Dendritic cell treated with granulocyte-macrophage colony-stimulating factor and Interleukin-4, amounts not matched to agents 40 ng/mL and 50 ng/mL, for 4 days (primary cell): ENCODE measurements around the gene XYLT1.

Source experiments
- H3K27ac Mint-ChIP-seq: one replicate; pipeline ENCODE4 v1.8.0; 2022; ENCODE audit warnings: mild to moderate bottlenecking, mixed read lengths
- H3K27me3 Mint-ChIP-seq: one replicate; pipeline ENCODE4 v1.8.0; 2022; ENCODE audit warnings: mild to moderate bottlenecking, mixed read lengths
- H3K36me3 Mint-ChIP-seq: one replicate; pipeline ENCODE4 v1.8.0; 2022; ENCODE audit warnings: low read depth, mixed read lengths
- H3K4me1 Mint-ChIP-seq: one replicate; pipeline ENCODE4 v1.8.0; 2022; ENCODE audit warnings: low read depth, mixed read lengths
- H3K4me3 Mint-ChIP-seq: one replicate; pipeline ENCODE4 v1.8.0; 2022; ENCODE audit warnings: mild to moderate bottlenecking, moderate library complexity, mixed read lengths
- H3K9me3 Mint-ChIP-seq: one replicate; pipeline ENCODE4 v1.8.0; 2022; ENCODE audit warnings: mixed read lengths
- intact Hi-C: fragments of 100-400 bp; cut with micrococcal nuclease; formaldehyde crosslinking; loops from one replicate; pipeline ENCODE4 v1.15.0; 2022

XYLT1 gene

DNA sequence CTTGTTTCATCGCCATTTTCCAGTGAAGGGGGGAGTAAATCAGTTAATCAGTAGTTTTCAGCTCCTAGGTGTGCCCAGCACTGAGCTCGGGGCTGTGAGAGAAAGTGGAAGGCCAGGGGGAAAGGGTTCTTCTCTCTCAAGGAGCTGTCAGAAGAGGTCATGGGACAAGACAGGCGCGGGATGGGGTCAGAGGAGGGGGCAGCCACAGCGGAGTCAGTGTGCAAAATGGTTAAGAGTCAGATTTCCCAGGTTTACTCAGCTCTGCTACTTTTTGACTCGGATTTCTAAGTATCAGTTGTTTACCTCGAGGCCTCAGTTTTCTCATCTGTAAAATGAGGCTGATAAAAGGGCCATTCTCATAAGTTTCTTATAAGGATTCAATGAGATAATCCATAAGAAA, 4.3 kb upstream of the XYLT1 start:
- intact Hi-C loops = no loop called here
- no peaks in the 10 kb centered on the region for H3K9me3 Mint-ChIP-seq
- no peak overlapping the region for H3K4me3 Mint-ChIP-seq

DNA sequence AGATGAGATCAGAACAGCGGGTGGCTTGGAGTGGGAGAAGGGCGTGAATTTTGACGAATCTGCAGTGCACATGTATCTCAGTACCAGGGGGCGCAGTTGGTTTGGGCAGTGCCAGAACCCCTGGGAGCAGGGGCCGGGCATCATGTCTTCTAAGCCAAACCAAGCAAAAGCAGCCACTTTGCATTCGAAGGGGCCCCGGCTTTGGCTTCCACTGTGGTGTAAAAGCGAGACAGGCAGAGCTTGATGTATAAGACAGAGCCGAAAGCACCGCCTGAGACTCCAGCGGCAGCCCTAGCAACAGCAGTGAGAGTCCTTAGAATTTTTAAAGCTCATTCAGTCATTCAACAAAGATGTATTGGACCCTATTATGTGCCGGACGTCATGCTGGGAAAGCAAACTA, 3.8 kb upstream of the XYLT1 start:
- peaks cover 4% of the 10 kb centered on the region for H3K36me3 Mint-ChIP-seq

More for the DNA sequence above, 4.3 kb upstream of the XYLT1 start:
- peaks cover 30% of the 10 kb centered on the region for H3K4me1 Mint-ChIP-seq
- no peaks in the 10 kb centered on the region for H3K36me3 Mint-ChIP-seq
- H3K27me3 Mint-ChIP-seq = peaks cover 39% of the 10 kb centered on the region
- no peak overlapping the region for H3K27ac Mint-ChIP-seq

DNA sequence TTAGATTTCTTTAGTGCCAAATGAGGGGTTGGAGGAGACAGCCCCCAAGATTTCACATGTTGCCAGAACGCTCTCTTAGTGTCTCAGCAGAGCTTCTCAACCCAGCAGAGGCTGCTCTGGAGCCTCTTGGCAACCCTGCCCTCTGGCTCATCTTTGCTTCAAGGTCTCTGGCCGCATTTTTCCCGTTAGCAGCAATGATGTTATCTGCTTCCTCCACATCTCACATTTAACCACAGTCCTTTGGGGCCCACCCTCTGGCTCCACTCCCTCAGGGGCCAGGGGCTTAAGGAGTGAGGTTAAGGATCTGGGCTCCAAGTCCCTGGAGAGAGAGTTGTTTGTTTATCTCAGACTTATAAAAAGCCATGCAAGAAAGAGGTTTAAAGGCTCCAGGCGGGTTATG, 3.3 kb upstream of the XYLT1 start:
- Mint-ChIP-seq H3K4me3 (no peak overlapping the region), H3K4me1 (peaks cover 39% of the 10 kb centered on the region), H3K27ac (no peak overlapping the region), H3K9me3 (no peaks in the 10 kb centered on the region), H3K36me3 (peaks cover 8% of the 10 kb centered on the region), H3K27me3 (peaks cover 43% of the 10 kb centered on the region)
- intact Hi-C loops = no loop called here

More for the DNA sequence above, 3.8 kb upstream of the XYLT1 start:
- intact Hi-C loops = no loop called here
- Mint-ChIP-seq H3K4me1 (peaks cover 33% of the 10 kb centered on the region), H3K27ac (no peak overlapping the region), H3K27me3 (peaks cover 41% of the 10 kb centered on the region), H3K9me3 (no peaks in the 10 kb centered on the region), H3K4me3 (peak overlapping the region; percentile 39)

DNA sequence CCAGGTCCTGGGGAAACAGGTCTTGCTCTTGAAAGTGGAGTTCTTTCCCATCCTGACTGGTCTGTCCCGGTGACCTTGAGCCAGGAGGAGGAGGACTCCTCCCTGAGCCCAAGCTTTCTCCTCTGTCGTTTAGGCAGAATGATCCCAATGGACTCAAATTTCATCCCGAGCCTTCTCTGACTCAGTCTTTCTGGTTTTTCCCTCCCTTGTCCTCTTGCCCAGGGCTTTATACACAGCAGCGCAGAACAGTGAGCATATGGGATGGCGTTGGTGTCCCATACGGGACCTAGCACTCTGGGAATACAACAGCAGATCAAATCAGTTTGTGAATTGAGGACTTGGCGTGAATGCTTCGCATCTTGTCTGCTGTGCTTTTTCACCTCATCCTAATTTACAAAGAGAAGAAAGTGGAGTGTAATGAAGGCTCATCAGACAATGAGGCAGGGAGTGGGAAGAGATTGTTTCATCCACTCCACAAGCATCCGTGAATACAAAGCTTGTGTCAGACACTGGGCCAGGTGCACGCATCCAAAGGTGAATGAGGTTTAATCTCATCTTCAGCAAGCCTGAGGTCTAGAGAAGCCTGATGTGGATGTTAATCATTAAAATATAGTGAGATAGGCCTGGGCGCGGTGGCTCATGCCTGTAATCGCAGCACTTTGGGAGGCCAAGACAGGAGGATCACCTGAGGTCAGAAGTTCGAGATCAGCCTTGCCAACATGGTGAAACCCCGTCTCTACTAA, 1.1 kb upstream of the XYLT1 start:
- Mint-ChIP-seq H3K4me3 (no peak overlapping the region), H3K27me3 (peaks cover 41% of the 10 kb centered on the region), H3K27ac (peak overlapping the region; percentile 66), H3K4me1 (peaks cover 56% of the 10 kb centered on the region), H3K36me3 (peaks cover 8% of the 10 kb centered on the region), H3K9me3 (no peaks in the 10 kb centered on the region)
- intact Hi-C loops = no loop called here

DNA sequence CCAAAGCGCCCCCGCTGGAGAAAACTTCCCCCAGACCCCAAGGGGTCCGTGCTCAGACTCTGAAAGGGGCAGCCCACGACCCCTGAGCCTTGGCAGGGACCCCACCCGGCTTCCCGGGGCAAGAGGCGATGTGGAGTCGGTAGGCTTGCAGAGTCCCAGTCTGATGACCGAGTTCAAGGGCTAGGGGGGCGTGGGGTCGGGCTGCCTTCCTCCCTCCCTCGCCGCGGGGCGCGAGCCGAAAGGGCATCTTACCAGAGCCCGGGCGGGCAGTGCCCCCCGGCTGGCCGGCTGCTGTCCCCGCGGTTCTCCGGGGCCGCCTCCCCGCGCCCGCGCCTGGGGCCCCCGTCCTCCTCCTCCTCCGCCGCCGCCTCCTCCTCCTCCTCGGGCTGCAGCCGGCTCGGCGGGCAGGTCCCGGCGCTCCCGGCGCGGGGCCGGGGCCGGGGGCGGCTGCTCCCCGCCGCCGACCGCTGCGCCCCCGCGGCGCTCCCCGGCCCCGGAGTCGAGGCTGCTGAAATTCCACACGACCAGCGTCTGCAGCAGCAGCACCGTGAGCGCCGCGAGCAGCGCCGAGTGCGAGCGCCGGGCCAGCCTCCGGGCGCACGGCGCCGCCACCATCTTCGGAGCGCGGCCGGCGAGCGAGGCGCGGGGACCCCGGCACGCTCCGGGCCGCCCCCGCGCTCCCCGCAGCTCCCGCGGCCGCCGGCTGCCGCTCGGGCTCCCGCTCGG, 415 bp downstream of the XYLT1 start:
- H3K4me1 Mint-ChIP-seq = peaks cover 62% of the 10 kb centered on the region
- H3K9me3 Mint-ChIP-seq = no peaks in the 10 kb centered on the region
- intact Hi-C loops = no loop called here
- H3K27me3 Mint-ChIP-seq = peaks cover 31% of the 10 kb centered on the region
- H3K36me3 Mint-ChIP-seq = peaks cover 8% of the 10 kb centered on the region
- H3K4me3 Mint-ChIP-seq = peak overlapping the region; percentile 80
- peak overlapping the region; percentile 70 for H3K27ac Mint-ChIP-seq

DNA sequence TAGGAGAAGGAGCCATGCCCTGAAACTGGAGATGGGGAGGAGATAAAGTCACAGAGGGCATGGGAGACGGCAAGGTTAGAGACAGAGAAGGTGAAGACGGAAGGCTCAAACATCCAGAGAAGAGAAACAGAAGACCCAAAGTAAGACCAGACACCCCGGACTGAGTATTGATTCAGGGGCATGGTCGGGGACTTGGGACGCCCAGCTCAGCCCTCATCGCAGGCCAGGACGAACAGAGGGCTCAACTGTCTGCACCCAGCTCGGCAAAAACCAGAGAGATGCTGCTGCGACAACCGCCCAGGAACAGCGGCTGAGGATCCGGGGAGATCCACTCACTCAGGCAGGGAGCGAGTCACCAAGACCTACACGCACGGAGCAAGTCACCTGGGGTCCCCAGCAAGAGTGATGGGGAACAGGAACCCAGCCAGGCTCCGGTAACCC, 999 bp downstream of the XYLT1 start:
- peak overlapping the region; percentile 70 for H3K27ac Mint-ChIP-seq
- H3K4me3 Mint-ChIP-seq = peak overlapping the region; percentile 80
- peaks cover 8% of the 10 kb centered on the region for H3K36me3 Mint-ChIP-seq
- H3K27me3 Mint-ChIP-seq = peaks cover 26% of the 10 kb centered on the region
- intact Hi-C loops = loop anchor here (5.0 to 10.0 kb wide), 2 partner anchors 195 to 277 kb away; no protein-coding TSS in a partner anchor
- H3K9me3 Mint-ChIP-seq = no peaks in the 10 kb centered on the region
- peaks cover 60% of the 10 kb centered on the region for H3K4me1 Mint-ChIP-seq

DNA sequence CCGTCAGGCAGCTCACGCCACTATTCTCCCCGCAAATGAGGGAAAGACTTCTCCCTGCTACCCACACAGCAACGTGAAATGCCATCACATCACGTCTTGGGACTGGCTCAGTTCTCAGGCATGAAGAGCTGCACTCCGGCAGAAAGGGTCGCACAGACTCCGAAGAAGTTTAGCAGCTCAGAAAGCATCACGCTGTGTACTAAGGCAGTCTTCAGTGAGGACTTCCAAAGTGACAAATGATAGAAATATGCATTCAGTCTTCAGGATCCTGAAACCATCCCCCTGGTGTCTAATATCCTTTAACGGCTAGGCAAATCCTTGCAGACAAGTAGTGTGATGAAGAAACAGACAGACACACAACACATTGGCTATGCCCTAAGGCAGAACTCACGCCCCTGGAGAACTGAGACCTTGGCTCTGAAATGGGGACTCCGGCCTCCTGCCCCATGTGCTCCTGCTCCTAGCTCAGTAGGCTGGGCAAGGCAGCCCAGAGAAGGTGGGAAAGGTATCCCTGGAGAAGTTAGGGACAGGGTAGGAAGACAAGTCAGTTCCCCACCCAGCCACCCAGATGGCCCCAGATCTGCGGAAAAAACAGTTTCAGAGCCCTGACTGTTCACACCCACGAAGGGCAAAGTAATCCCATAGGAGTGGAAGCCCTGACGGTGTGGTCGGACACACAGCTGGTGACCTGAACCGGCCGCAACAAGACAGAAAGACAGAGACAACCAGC, 1.6 kb downstream of the XYLT1 start:
- Mint-ChIP-seq H3K4me1 (peaks cover 54% of the 10 kb centered on the region), H3K27ac (peak overlapping the region; percentile 70), H3K4me3 (peak overlapping the region; percentile 80), H3K36me3 (peaks cover 8% of the 10 kb centered on the region), H3K27me3 (peaks cover 21% of the 10 kb centered on the region), H3K9me3 (no peaks in the 10 kb centered on the region)
- intact Hi-C loops = loop anchor here (5.0 to 10.0 kb wide), 2 partner anchors 194 to 277 kb away; no protein-coding TSS in a partner anchor

DNA sequence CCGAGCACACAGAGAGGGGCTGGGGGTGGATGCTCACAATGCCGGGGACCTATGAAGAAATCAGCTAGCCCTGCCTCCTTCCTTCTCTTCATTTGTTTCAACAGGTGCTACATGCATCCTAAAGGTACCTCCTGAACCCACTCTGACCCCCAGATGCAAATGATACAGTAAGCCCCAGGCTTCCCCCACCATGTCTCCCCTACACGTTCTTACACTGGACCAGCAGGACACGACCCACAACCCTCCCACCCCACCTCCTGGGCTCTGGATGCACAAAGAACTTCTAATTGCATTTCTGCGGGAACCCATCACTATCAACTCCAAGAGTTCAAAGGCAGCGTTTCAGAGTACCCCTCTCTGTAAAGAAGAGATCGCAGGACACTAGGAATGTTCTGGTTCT, 2.1 kb downstream of the XYLT1 start:
- intact Hi-C loops = loop anchor here (5.0 to 10.0 kb wide), 2 partner anchors 194 to 276 kb away; no protein-coding TSS in a partner anchor
- Mint-ChIP-seq H3K27ac (peak overlapping the region; percentile 70), H3K36me3 (peaks cover 8% of the 10 kb centered on the region), H3K27me3 (peaks cover 15% of the 10 kb centered on the region), H3K9me3 (no peaks in the 10 kb centered on the region), H3K4me3 (peak overlapping the region; percentile 80), H3K4me1 (peaks cover 53% of the 10 kb centered on the region)

DNA sequence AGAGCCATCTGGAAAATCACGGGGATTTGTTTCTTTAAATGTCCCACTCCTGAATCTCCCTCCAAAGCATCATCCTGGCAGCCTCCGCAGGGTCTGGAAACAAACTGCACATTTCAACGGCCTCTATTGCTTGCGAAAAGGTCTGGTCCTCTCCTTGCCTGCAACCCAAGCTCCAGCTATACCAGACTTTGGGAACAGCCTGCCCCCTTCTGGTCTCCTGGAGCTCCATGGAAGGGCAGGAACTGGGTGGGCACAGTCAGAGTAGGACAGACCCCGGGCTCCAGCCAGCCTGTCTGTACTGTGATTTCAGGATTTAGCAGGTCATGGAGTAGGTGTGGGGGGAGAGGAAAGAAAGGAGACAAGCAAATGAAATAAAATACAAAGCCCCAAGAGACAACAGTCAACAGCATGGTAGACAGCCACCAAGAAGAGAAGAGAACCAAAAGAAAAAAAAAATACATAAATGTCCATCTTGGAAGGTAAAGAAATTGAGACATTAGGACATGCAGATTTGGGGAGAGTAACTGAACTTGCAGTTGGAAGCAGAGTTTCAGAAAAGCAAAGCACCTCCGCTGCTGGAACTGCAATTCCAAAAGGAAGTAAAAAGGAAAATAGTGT, 2.7 kb downstream of the XYLT1 start:
- intact Hi-C loops = loop anchor here (2.0 to 10.0 kb wide), 3 partner anchors 15 to 276 kb away; no protein-coding TSS in a partner anchor
- Mint-ChIP-seq H3K27ac (no peak overlapping the region), H3K27me3 (peaks cover 9% of the 10 kb centered on the region), H3K9me3 (no peaks in the 10 kb centered on the region), H3K4me3 (peak overlapping the region; percentile 21), H3K36me3 (peaks cover 8% of the 10 kb centered on the region), H3K4me1 (peaks cover 57% of the 10 kb centered on the region)

DNA sequence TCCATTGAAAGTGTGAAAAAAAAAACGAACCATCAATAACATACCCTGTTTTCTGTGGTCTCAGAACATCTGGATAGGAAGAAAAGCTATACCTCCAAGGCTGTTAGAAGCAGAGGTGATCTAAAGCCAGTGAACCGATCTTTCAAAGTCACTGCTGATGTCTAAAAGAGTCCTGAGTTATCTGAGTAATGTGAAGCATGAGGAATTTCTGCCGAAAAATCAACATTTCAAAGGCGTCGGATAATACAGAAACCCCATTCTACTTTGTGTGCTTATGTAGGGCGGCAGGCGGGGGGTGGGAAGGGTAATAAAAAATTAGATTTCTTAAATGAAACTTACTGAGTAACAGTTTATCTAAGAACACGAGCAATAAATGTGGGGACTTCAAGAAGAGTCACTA, 3.9 kb downstream of the XYLT1 start:
- peaks cover 9% of the 10 kb centered on the region for H3K27me3 Mint-ChIP-seq
- peaks cover 69% of the 10 kb centered on the region for H3K4me1 Mint-ChIP-seq
- peaks cover 10% of the 10 kb centered on the region for H3K36me3 Mint-ChIP-seq
- intact Hi-C loops = loop anchor here (2.0 to 10.0 kb wide), 3 partner anchors 14 to 275 kb away; no protein-coding TSS in a partner anchor
- H3K27ac Mint-ChIP-seq = no peak overlapping the region
- no peak overlapping the region for H3K4me3 Mint-ChIP-seq
- H3K9me3 Mint-ChIP-seq = no peaks in the 10 kb centered on the region

DNA sequence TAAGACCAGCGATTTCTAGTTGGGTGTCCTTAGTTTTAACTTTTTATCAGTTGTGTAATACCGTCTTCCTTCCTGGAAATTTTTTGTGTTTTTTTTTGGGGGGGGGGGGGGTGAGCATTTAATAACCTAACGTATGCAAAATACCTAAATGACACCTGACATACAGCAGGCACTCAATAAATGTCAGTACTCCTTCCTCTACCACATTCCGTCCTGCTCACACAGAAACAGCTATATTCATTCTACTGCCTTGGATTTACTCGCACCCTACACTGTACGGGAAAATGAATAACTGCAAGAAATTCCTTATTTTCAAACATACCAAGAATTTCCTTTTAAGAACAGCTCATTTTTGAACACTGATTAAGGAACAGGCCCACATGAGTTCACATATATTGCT, 5.3 kb downstream of the XYLT1 start:
- peaks cover 23% of the 10 kb centered on the region for H3K36me3 Mint-ChIP-seq
- intact Hi-C loops = loop anchor here (5.0 to 10.0 kb wide), 2 partner anchors 191 to 273 kb away; no protein-coding TSS in a partner anchor
- peaks cover 6% of the 10 kb centered on the region for H3K27me3 Mint-ChIP-seq
- peaks cover 77% of the 10 kb centered on the region for H3K4me1 Mint-ChIP-seq
- H3K27ac Mint-ChIP-seq = no peak overlapping the region
- no peaks in the 10 kb centered on the region for H3K9me3 Mint-ChIP-seq
- no peak overlapping the region for H3K4me3 Mint-ChIP-seq

DNA sequence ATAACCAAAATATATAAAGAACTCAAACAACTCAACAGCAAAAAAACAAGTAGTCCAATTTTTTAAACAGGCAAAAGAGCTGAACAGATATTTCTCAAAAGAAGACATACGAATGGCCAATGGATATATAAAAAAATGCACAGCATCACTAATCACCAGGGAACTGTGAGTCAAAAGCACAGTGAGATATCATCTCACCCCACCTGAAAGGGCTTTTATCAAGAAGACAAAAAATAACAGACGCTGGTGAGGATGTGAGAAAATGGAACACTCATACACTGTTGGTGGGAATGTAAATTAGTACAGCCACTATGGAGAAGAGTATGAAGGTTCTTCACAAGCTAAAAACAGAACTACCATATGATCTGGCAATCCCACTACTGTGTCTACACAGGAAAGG, 7.4 kb downstream of the XYLT1 start:
- Mint-ChIP-seq H3K4me3 (no peak overlapping the region), H3K27me3 (no peaks in the 10 kb centered on the region), H3K36me3 (peaks cover 15% of the 10 kb centered on the region), H3K9me3 (no peaks in the 10 kb centered on the region), H3K4me1 (peaks cover 65% of the 10 kb centered on the region), H3K27ac (no peak overlapping the region)
- intact Hi-C loops = loop anchor here (10.0 kb wide), 1 partner anchor 189 kb away; no protein-coding TSS in a partner anchor
